HS-5 (cell line): ENCODE results near the gene THBS3.
"Not testable (repeated sequence)": the region's sequence is repeated elsewhere in the genome, so short reads cannot be mapped to it uniquely, and the experiment has no call there.

ENCODE experiments used
- DNase-seq: peaks from one replicate; pipeline ENCODE4 v3.0.0-alpha.2; 2012; ENCODE audit warnings: low read depth

THBS3 gene

GRCh38 chr1:155173478-155174323, 34.0 kb downstream of the THBS3 start, which contains the start of gene TRIM46:
TSS of gene TRIM46 (plus strand) at chr1:155173849. CDS start at chr1:155173967, 118 bp downstream.
- DNase-seq, result peak; percentile 54

- DNase-seq, result peak; percentile 86
Measured at GRCh38 chr1:155172732-155173477, 34.8 kb downstream of the THBS3 start, which contains the start of gene KRTCAP2. TSS of gene KRTCAP2 (minus strand) at chr1:155173304. CDS start at chr1:155173224, 80 bp downstream.

DNA sequence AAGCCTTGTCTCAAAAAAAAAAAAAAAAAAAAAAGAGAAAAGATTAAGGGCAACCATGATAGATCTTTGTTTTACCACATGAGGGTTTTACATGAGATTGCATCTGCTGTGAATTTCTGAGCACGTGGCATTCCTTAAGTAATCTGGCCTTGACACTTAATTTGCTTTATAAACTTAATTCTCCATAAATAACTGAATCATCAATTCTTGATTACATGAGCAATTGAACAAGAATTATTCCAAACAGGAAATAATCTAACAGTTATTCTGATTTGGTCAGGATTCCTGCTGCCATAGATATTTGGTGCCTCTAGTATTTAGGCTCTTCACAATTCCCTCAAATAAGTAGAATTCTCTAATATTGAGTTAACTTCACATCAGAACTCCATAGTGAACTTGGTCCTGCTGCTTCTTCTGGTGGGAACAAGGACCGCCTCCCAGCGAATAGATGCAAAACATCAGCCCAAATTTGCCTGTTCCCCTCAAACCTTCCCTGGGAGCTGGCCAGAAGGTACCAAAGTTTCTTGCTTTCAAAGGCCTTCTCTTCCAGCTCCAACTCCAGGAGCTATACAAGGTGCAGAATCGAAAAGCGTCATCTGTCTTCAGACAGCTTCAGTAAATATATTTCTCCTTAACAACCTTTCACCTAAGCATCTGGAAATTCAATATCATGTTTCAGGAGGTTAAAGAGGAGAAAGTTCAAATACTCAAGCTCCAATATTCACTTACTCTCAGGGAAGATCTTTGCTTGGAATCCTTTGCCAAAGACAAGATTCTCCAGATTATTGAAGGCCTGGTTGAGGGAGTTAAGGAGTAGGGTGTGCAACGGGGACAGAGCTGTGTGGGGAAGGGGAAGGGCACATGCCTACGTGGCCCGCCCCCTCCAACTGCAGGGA, 35.6 kb downstream of the THBS3 start:
- no peak for DNase-seq

DNA sequence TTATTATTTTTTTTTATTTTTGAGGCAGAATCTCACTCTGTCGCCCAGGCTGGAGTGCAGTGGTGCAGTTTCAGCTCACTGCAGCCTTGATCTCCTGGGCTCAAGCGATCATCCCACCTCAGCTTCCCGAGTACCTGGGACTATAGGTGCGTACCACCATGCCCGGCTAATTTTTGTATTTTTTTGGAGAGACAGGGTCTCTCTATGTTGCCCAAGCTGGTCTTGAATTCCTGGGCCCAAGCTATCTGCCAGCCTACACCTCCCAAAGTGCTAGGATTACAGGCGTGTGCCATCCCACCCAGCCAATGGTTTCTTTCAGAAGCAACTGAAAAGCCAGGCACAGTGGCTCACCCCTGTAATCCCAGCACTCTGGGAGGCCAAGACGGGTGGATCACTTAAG, 36.9 kb downstream of the THBS3 start:
- no peak for DNase-seq

DNA sequence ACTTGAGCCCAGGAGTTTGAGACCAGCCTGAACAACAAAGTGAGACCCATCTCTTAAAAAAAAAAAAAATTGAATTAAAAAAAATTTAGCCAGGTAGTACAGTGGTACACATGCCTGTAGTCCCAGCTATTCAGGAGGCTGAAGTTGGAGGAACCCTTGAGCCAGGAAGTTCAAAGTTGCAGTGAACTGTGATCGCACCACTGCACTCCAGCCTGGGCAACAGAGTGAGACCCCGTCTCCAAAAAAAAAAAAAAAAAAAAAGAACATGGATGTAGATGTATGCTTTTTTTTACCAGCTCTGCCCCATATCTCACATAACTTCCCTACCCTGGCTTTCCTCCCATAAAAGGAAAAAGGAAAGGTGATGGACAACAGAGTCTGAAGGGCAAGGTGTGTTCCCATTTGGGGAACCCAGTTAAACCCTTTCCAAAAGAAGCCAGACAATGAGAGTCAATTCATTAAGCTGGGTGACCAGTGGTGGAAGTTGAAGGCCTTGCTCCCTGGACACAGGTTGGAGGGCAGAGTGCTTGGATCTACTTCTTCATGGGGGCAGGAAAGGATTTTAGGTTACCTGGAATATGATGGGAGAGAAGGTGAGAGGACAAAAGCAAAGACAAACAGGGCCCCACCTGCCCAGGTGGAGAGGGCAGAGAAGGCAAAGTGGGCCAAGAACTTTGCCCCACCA, 37.5 kb downstream of the THBS3 start:
- DNase-seq, result no peak

- no peak for DNase-seq
Measured at GRCh38 chr1:155169541-155169940, 38.2 kb downstream of the THBS3 start.

- no peak for DNase-seq
Measured at GRCh38 chr1:155168456-155169210, 39.1 kb downstream of the THBS3 start.

DNA sequence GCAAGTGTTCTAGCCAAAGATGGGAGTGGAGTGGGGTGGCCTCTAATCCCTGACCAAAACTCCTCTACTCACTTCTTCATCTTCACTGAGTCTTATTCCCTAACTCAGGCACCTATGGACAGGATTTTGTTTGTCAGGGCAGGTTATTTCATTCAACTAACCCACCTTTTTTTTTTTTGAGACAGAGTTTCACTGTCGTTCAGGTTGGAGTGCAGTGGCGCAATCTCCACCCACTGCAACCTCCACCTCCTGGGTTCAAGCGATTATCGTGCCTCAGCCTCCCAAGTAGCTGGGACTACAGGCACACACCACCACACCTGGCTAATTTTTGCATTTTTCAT, 39.6 kb downstream of the THBS3 start:
- DNase-seq, result not testable (repeated sequence)

GRCh38 chr1:155167166-155168104, 40.3 kb downstream of the THBS3 start:
- DNase-seq, result no peak

GRCh38 chr1:155166471-155167165, 41.1 kb downstream of the THBS3 start:
- DNase-seq, result no peak

- DNase-seq, result no peak
Measured at GRCh38 chr1:155166051-155166470, 41.6 kb downstream of the THBS3 start.

DNA sequence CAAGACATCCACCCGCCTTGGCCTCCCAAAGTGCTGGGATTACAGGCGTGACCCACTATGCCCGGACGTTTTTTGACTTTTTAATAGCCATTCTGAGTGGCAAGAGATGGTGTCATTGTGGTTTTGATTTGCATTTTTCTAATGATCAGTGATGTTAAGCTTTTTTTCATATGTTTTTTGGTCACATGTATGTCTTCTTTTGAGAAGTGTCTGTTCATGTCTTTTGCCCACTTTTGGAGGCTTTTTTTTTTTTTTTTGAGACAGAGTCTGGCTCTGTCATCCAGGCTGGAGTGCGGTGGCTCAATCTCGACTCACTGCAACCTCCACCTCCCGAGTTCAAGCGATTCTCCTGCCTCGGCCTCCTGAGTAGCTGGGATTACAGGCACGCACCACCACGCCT, 43.1 kb downstream of the THBS3 start:
- DNase-seq, result not testable (repeated sequence)

- DNase-seq, result not testable (repeated sequence)
Measured at GRCh38 chr1:155163785-155164184, 43.9 kb downstream of the THBS3 start.

DNA sequence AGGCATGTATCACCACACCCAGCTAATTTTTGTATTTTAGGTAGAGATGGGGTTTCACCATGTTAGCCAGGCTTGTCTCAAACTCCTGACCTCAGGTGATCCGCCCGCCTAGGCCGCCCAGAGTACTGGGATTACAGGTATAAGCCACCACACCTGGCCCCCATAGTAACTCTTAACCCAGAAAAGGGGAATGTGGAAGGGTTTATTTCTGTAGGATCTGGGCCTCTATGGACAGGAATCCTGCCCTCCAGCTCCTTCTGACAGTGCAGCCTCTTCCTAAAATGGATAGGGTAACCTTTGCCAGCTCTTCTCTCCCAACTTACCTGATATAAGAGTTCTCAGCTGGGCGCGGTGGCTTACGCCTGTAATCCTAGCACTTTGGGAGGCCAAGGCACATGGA, 45.1 kb downstream of the THBS3 start:
- not testable (repeated sequence) for DNase-seq

DNA sequence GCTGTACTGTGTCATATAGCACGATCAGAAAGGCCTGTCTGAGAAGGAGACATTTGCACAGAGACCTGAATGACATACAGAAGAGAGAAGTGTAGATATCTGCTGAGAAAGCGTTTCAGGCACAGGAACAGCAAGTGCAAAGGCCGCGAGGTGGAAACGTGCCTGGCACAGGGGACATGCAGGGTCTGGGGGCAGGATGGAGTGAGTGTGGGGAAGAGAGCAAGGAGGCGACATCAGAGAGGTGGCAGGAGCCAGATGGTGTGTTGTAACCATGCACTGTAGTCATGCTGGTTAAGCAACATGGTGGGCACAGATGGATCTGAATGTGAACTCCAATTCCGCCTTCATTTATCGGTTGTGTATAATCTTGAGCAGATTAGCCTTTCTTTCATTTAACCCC, 47.6 kb downstream of the THBS3 start:
- DNase-seq, result no peak

GRCh38 chr1:155158991-155159390, 48.7 kb downstream of the THBS3 start:
- no peak for DNase-seq

- DNase-seq, result not testable (repeated sequence)
Measured at GRCh38 chr1:155155996-155156643, 51.6 kb downstream of the THBS3 start.
